HepG2 (cell line): ENCODE measurements around the gene WWP2.

Source experiments
- ATF6 ChIP-seq: sonication (generic); formaldehyde crosslinking; conservative IDR thresholded peaks from 2 replicates; pipeline ENCODE4 v1.4.0; 2020; ENCODE audit warnings: missing genetic modification reagents
- IKZF1 ChIP-seq: fragments of 450-650 bp; IDR thresholded peaks from 2 replicates; pipeline ENCODE4 v1.7.1; 2016
- MYC ChIP-seq: sonication (generic); formaldehyde crosslinking; IDR thresholded peaks from 2 replicates; pipeline ENCODE4 v1.9.0; 2021; ENCODE audit warnings: missing genetic modification reagents, borderline replicate concordance
- PAF1 ChIP-seq: IDR thresholded peaks from 2 replicates; pipeline ENCODE4 v1.6.1; 2016; ENCODE audit warnings: missing genetic modification reagents, missing compliant biosample characterization
- PBX3 ChIP-seq: sonication (generic); formaldehyde crosslinking; IDR thresholded peaks from 2 replicates; pipeline ENCODE4 v1.8.1; 2023; ENCODE audit warnings: missing genetic modification reagents, inconsistent platforms, borderline replicate concordance
- POLR2A ChIP-seq, 2 experiments: IDR thresholded peaks; 2 replicates each; pipeline ENCODE4 v1.6.1; 2011; ENCODE audit warnings: low read depth in 2 of 2, low read length in 2 of 2, mild to moderate bottlenecking in 1 of 2, moderate library complexity in 1 of 2; ENCODE audit not compliant: insufficient read depth in 1 of 2
- SIN3A ChIP-seq: IDR thresholded peaks from 2 replicates; pipeline ENCODE4 v1.6.1; 2011; ENCODE audit warnings: low read depth, mild to moderate bottlenecking, control low read depth, low read length, borderline replicate concordance
- SUZ12 ChIP-seq: fragments of 150-350 bp; IDR thresholded peaks from 2 replicates; pipeline ENCODE4 v1.6.1; 2014; ENCODE audit warnings: low read depth, low read length
- TCF7 ChIP-seq: sonication (generic); IDR thresholded peaks from 2 replicates; pipeline ENCODE4 v1.6.1; 2016; ENCODE audit warnings: antibody characterized with exemption, low read depth
- ZBTB14 ChIP-seq: sonication (generic); formaldehyde crosslinking; IDR thresholded peaks from 2 replicates; pipeline ENCODE4 v1.4.0; 2020; ENCODE audit warnings: missing genetic modification reagents
- ZNF274 ChIP-seq: sonication (generic); formaldehyde crosslinking; IDR thresholded peaks from 2 replicates; pipeline ENCODE4 v1.5.1; 2020; ENCODE audit warnings: mild to moderate bottlenecking, missing genetic modification reagents
- ZNF354B ChIP-seq: sonication (generic); formaldehyde crosslinking; IDR thresholded peaks from 2 replicates; pipeline ENCODE4 v1.8.0; 2022; ENCODE audit warnings: mild to moderate bottlenecking, missing genetic modification reagents
- ZNF558 ChIP-seq: sonication (generic); formaldehyde crosslinking; IDR thresholded peaks from 2 replicates; pipeline ENCODE4 v1.9.0; 2022; ENCODE audit warnings: mild to moderate bottlenecking, missing genetic modification reagents, borderline replicate concordance

- no peak for TF ChIP-seq ATF6
- no peak for TF ChIP-seq PBX3
- TF ChIP-seq ZBTB14 (CRISPR knock-in tag), result no peak
- TF ChIP-seq ZNF558 (CRISPR knock-in tag), result no peak
- TF ChIP-seq MYC (CRISPR knock-in tag), result no peak
- no peak for TF ChIP-seq TCF7
- TF ChIP-seq ZNF274 (CRISPR knock-in tag), result no peak
- no peak for TF ChIP-seq SIN3A
- TF ChIP-seq ZNF354B (CRISPR knock-in tag), result no peak
- no peak for TF ChIP-seq IKZF1
- TF ChIP-seq PAF1 (CRISPR knock-in tag), result no peak
- TF ChIP-seq SUZ12, result no peak
- TF ChIP-seq POLR2A (IDR thresholded peaks at IDR 0.05; ENCODE audit: insufficient read depth in 1 of 2, low read depth in 2 of 2, low read length in 2 of 2), result no peak
Measured at GRCh38 chr16:69741519-69741918, 20.6 kb upstream of the WWP2 start.
